ENCODE results near the gene CRADD.
A peak's percentile ranks its signal among the peaks of the same experiment; 100 is the strongest.
"Not testable (repeated sequence)": the region's sequence is repeated elsewhere in the genome, so short reads cannot be mapped to it uniquely, and the experiment has no call there.

CRADD gene

GRCh38 chr12:93776581-93777018, 99.4 kb downstream of the CRADD start:
- no peak overlapping the region for H3K27ac ChIP-seq

GRCh38 chr12:93777254-93777653, 100.1 kb downstream of the CRADD start:
- no peak overlapping the region for H3K27ac ChIP-seq
- DNase-seq (ENCODE audit: low read depth, low spot score) = no peak

More at GRCh38 chr12:93776581-93777018, 99.4 kb downstream of the CRADD start:
- DNase-seq (ENCODE audit: low read depth, low spot score) = no peak

- no peak overlapping the region for H3K27ac ChIP-seq
- DNase-seq (ENCODE audit: low read depth, low spot score) = no peak
Measured at GRCh38 chr12:93778306-93778705, 101.1 kb downstream of the CRADD start.

- no peak overlapping the region for H3K27ac ChIP-seq
- DNase-seq (ENCODE audit: low read depth, low spot score) = no peak
Measured at GRCh38 chr12:93778766-93779165, 101.6 kb downstream of the CRADD start.

- H3K27ac ChIP-seq = no peak overlapping the region
- no peak for DNase-seq (ENCODE audit: low read depth, low spot score)
Measured at GRCh38 chr12:93780101-93780641, 103.0 kb downstream of the CRADD start.

- DNase-seq (ENCODE audit: low read depth, low spot score); H3K27ac ChIP-seq: not testable (repeated sequence)
Measured at GRCh38 chr12:93780886-93781285, 103.7 kb downstream of the CRADD start.

GRCh38 chr12:93781961-93782360, 104.8 kb downstream of the CRADD start:
- DNase-seq (ENCODE audit: low read depth, low spot score); H3K27ac ChIP-seq: not testable (repeated sequence)

- no peak for DNase-seq (ENCODE audit: low read depth, low spot score)
- no peak overlapping the region for H3K27ac ChIP-seq
Measured at GRCh38 chr12:93782853-93783252, 105.7 kb downstream of the CRADD start.

- peak overlapping the region; percentile 97 for H3K27ac ChIP-seq
- no peak for DNase-seq (ENCODE audit: low read depth, low spot score)
Measured at GRCh38 chr12:93783832-93784231, 106.7 kb downstream of the CRADD start.

GRCh38 chr12:93784339-93785086, 107.3 kb downstream of the CRADD start:
- DNase-seq (ENCODE audit: low read depth, low spot score) = no peak
- H3K27ac ChIP-seq = peak overlapping the region; percentile 97

GRCh38 chr12:93785249-93786010, 108.3 kb downstream of the CRADD start:
- peak overlapping the region; percentile 97 for H3K27ac ChIP-seq
- DNase-seq (ENCODE audit: low read depth, low spot score) = peak; percentile 66

- no peak for DNase-seq (ENCODE audit: low read depth, low spot score)
- peak overlapping the region; percentile 97 for H3K27ac ChIP-seq
Measured at GRCh38 chr12:93786656-93787397, 109.7 kb downstream of the CRADD start.

- H3K27ac ChIP-seq = no peak overlapping the region
- DNase-seq (ENCODE audit: low read depth, low spot score) = no peak
Measured at GRCh38 chr12:93788853-93789252, 111.7 kb downstream of the CRADD start.

GRCh38 chr12:93789767-93790166, 112.6 kb downstream of the CRADD start:
- DNase-seq (ENCODE audit: low read depth, low spot score) = no peak
- H3K27ac ChIP-seq = no peak overlapping the region

- no peak for DNase-seq (ENCODE audit: low read depth, low spot score)
- H3K27ac ChIP-seq = peak overlapping the region; percentile 11
Measured at GRCh38 chr12:93790472-93791152, 113.4 kb downstream of the CRADD start.

- DNase-seq (ENCODE audit: low read depth, low spot score) = no peak
- H3K27ac ChIP-seq = no peak overlapping the region
Measured at GRCh38 chr12:93793007-93793406, 115.8 kb downstream of the CRADD start.

- DNase-seq (ENCODE audit: low read depth, low spot score) = no peak
- H3K27ac ChIP-seq = no peak overlapping the region
Measured at GRCh38 chr12:93793983-93794382, 116.8 kb downstream of the CRADD start.

GRCh38 chr12:93794738-93795137, 117.6 kb downstream of the CRADD start:
- H3K27ac ChIP-seq = no peak overlapping the region
- DNase-seq (ENCODE audit: low read depth, low spot score) = no peak

GRCh38 chr12:93795352-93795751, 118.2 kb downstream of the CRADD start:
- no peak overlapping the region for H3K27ac ChIP-seq
- no peak for DNase-seq (ENCODE audit: low read depth, low spot score)

GRCh38 chr12:93796729-93797128, 119.6 kb downstream of the CRADD start:
- no peak for DNase-seq (ENCODE audit: low read depth, low spot score)
- no peak overlapping the region for H3K27ac ChIP-seq
